ENCODE results near the gene ZNF322. TPM values are rescaled to one million over a fixed set of nuclear protein-coding genes. Genes with fewer than 3 reads are reported as not detected.
A peak's percentile ranks its signal among the peaks of the same experiment; 100 is the strongest.

Gene ZNF322
- total RNA-seq, 1 experiment from 2014 or later: 25.1 TPM

DNA sequence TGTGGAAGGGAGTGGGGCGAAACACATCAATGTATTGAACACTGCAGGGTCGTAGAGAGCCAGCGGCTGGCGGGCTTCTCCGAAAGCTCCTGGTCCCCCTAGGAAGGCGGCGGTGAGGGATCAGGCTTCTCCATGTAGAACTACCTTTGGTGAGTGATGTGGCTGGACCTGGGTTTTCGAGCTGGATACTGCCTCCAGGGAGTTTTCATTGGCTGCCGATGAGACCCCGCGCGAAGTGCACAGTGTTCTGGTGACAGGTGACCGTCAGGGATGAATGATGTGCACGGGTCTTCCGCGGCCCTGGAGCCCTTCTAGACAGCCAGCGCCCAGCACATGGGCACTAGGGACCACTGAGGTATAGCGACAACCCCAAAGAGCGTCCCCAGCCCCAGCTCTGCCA is 46.3 kb downstream of the ZNF322 start:
- Mint-ChIP-seq H3K4me1 (ENCODE audit: low read depth, unreplicated experiment) (peaks cover 8% of the 10 kb centered on the region), H3K9me3 (ENCODE audit: low read depth, unreplicated experiment) (no peaks in the 10 kb centered on the region), H3K36me3 (ENCODE audit: insufficient read depth, unreplicated experiment) (peaks cover 7% of the 10 kb centered on the region), H3K27me3 (ENCODE audit: unreplicated experiment) (peaks cover 46% of the 10 kb centered on the region), H3K27ac (ENCODE audit: unreplicated experiment) (no peak overlapping the region), H3K4me3 (ENCODE audit: low read depth, unreplicated experiment) (peak overlapping the region; percentile 74)
- no TSS peak for BruUV-seq (replicated peaks)
- CTCF ChIA-PET: no interaction called here
- intact Hi-C loops (cut with micrococcal nuclease; ENCODE audit: unreplicated experiment): no loop called here
- no peak for DNase-seq
- TF ChIP-seq, protein P1, sequence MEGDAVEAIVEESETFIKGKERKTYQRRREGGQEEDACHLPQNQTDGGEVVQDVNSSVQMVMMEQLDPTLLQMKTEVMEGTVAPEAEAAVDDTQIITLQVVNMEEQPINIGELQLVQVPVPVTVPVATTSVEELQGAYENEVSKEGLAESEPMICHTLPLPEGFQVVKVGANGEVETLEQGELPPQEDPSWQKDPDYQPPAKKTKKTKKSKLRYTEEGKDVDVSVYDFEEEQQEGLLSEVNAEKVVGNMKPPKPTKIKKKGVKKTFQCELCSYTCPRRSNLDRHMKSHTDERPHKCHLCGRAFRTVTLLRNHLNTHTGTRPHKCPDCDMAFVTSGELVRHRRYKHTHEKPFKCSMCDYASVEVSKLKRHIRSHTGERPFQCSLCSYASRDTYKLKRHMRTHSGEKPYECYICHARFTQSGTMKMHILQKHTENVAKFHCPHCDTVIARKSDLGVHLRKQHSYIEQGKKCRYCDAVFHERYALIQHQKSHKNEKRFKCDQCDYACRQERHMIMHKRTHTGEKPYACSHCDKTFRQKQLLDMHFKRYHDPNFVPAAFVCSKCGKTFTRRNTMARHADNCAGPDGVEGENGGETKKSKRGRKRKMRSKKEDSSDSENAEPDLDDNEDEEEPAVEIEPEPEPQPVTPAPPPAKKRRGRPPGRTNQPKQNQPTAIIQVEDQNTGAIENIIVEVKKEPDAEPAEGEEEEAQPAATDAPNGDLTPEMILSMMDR (IDR thresholded peaks at IDR 0.05; ENCODE audit: unreplicated experiment): no peak

DNA sequence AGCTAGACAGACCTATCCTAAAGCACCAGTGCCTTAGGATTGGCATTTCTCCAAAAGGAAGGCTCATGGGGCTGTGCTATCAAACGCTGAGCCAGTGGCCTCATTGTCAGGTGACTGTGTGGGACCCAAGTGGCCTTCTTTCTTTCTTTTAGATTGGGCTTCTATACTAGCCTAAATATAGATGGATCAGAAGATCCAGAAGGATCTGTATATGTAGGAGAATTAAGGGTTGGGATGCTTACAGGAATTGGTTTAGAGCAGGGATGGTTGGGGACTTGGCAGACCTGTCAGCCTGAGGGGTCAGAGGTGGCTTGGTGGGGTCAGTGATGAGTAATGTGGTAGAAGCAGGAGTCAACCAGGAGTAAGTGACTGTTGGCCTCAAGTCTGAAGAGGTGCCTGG is 47.9 kb downstream of the ZNF322 start:
- Mint-ChIP-seq H3K4me1 (ENCODE audit: low read depth, unreplicated experiment) (peaks cover 15% of the 10 kb centered on the region), H3K4me3 (ENCODE audit: low read depth, unreplicated experiment) (no peak overlapping the region), H3K36me3 (ENCODE audit: insufficient read depth, unreplicated experiment) (peaks cover 7% of the 10 kb centered on the region), H3K9me3 (ENCODE audit: low read depth, unreplicated experiment) (no peaks in the 10 kb centered on the region), H3K27me3 (ENCODE audit: unreplicated experiment) (peaks cover 46% of the 10 kb centered on the region), H3K27ac (ENCODE audit: unreplicated experiment) (no peak overlapping the region)
- TF ChIP-seq, protein P1 (IDR thresholded peaks at IDR 0.05; ENCODE audit: unreplicated experiment): no peak
- no peak for DNase-seq
- BruUV-seq (replicated peaks): no TSS peak
- intact Hi-C loops (cut with micrococcal nuclease; ENCODE audit: unreplicated experiment): no loop called here
- CTCF ChIA-PET: interaction anchor here (1.1 kb wide), 1 partner anchor 16 kb away, joined by 3 read pairs; no protein-coding TSS in a partner anchor

DNA sequence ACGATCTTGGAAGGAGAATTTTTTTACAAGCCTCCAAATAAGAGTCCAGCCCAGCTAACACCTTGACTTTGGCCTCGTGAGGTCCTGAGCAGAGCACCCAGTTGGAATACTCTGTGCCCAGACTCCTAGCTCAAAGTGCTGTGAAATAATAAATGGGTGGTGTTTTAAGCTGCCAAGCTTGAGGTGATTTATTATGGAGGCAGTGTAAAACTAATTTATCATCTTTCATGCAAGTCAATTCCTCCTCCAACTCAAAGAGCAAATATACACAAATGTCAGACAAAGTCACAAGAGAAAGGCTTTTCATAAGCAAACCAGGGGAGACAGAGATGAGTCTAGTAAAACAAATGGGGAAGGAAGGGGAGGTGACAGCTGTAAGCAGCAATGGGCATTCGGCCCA is 50.1 kb downstream of the ZNF322 start:
- no TSS peak for BruUV-seq (replicated peaks)
- intact Hi-C loops (cut with micrococcal nuclease; ENCODE audit: unreplicated experiment): no loop called here
- CTCF ChIA-PET: no interaction called here
- DNase-seq: no peak
- Mint-ChIP-seq H3K4me1 (ENCODE audit: low read depth, unreplicated experiment) (peaks cover 15% of the 10 kb centered on the region), H3K27me3 (ENCODE audit: unreplicated experiment) (peaks cover 34% of the 10 kb centered on the region), H3K9me3 (ENCODE audit: low read depth, unreplicated experiment) (no peaks in the 10 kb centered on the region), H3K27ac (ENCODE audit: unreplicated experiment) (no peak overlapping the region), H3K36me3 (ENCODE audit: insufficient read depth, unreplicated experiment) (peaks cover 7% of the 10 kb centered on the region), H3K4me3 (ENCODE audit: low read depth, unreplicated experiment) (no peak overlapping the region)
- TF ChIP-seq, protein P1 (IDR thresholded peaks at IDR 0.05; ENCODE audit: unreplicated experiment): no peak

DNA sequence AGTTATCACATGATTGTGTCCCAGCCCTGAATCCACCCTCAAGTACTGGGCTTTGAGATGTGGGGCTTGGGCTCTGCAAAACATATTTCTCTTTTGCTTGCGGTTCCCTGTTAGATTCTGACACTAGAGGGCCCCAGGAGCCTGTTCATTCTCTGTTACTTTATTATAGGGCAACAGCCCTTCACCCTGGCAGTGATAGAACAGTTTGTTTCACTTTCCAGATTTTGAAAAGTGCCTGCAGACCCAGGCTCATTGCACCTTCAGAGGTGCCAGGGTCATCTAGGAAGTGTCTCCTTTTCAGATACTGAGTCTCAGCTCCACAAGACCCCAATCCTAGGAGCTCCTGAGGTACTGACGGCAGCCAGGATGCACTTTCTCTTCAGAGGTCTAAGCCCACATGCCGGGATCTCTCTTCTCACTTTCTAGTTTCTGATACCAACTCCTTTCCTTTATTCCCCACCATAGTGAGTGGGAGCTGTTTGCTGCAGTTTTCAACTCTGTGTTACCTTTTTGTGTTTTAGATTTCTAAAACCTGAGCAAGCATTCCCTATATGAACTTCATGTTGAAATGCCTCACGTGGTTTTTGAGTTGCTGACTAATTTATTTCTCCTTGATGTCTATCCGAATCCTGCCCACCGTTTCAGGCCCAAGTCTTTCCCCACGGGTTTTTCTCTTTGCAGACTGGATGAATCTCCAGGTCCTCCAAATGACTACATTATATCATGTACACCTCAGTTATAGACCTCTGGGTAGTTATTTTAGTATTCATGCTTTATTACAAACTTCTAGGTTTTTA is 51.9 kb downstream of the ZNF322 start:
- H3K4me3 Mint-ChIP-seq (ENCODE audit: low read depth, unreplicated experiment): peak overlapping the region; percentile 17
- no TSS peak for BruUV-seq (replicated peaks)
- peak; percentile 74 for DNase-seq

More for the DNA sequence above, 51.9 kb downstream of the ZNF322 start:
- Mint-ChIP-seq H3K36me3 (ENCODE audit: insufficient read depth, unreplicated experiment) (no peaks in the 10 kb centered on the region), H3K27me3 (ENCODE audit: unreplicated experiment) (peaks cover 16% of the 10 kb centered on the region), H3K9me3 (ENCODE audit: low read depth, unreplicated experiment) (no peaks in the 10 kb centered on the region), H3K27ac (ENCODE audit: unreplicated experiment) (no peak overlapping the region), H3K4me1 (ENCODE audit: low read depth, unreplicated experiment) (peaks cover 7% of the 10 kb centered on the region)
- TF ChIP-seq, protein P1 (IDR thresholded peaks at IDR 0.05; ENCODE audit: unreplicated experiment): peak; percentile 49
- intact Hi-C loops (cut with micrococcal nuclease; ENCODE audit: unreplicated experiment): loop anchor here (1.0 to 2.0 kb wide), 3 partner anchors 472 to 551 kb away; no protein-coding TSS in a partner anchor
- CTCF ChIA-PET: interaction anchor here (1.0 to 1.2 kb wide), 2 partner anchors 52 to 519 kb away, joined by 3 read pairs; partner anchors contain the start of gene ZNF322

Data from Calu3 (cell line).